ENCODE data around the gene IRAK1BP1.
"Not testable (repeated sequence)": the region's sequence is repeated elsewhere in the genome, so short reads cannot be mapped to it uniquely, and the experiment has no call there.

DNA sequence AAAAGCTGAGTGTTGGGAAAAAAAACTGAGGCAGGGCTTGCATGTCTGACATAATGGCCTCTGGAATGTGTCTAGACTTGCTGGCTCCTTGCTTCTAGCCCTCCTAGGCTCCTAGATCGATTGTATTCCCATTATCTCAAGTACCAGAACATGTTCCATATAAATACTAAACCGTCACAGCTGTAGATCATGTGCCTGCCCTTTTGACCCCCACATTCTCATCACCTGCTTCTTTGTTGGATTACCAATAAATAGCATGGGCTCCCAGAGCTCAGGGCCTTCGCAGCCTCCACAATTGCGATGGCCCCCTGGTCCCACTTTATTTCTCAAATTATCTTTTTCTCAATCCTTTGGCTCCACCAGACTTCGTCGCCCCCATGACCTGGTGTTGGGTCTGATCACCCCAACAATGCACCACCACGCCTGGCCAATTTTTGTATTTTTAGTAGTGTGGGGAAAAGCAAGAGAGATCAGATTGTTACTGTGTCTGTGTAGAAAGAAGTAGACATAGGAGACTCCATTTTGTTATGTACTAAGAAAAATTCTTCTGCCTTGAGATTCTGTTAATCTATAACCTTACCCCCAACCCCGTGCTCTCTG, 8.9 kb upstream of the IRAK1BP1 start:
- TF ChIP-seq POLR2AphosphoS5 (IDR thresholded peaks at IDR 0.05; ENCODE audit: borderline replicate concordance, low read depth, low read length); EZH2 (IDR thresholded peaks at IDR 0.05); FOXP2 (optimal IDR thresholded peaks at IDR 0.05; ENCODE audit: control extremely low read depth, extremely low read length, insufficient read depth): not testable (repeated sequence)
